OCI-LY7 (cell line): ENCODE results near the gene IGF1R.

Experiments
- CTCF ChIP-seq: fragments of 200-600 bp; sonication (generic); conservative IDR thresholded peaks from 2 replicates; pipeline ENCODE4 v1.5.1; 2014; ENCODE audit warnings: mild to moderate bottlenecking, antibody characterized with exemption, low read length, moderate library complexity, mixed read lengths
- EZH2phosphoT487 ChIP-seq: fragments of 200-600 bp; sonication (generic); IDR thresholded peaks from 2 replicates; pipeline ENCODE4 v1.6.1; 2018; ENCODE audit warnings: low read depth, borderline replicate concordance, mild to moderate bottlenecking, mixed run types, antibody characterized with exemption, low read length, moderate library complexity, mixed read lengths

DNA sequence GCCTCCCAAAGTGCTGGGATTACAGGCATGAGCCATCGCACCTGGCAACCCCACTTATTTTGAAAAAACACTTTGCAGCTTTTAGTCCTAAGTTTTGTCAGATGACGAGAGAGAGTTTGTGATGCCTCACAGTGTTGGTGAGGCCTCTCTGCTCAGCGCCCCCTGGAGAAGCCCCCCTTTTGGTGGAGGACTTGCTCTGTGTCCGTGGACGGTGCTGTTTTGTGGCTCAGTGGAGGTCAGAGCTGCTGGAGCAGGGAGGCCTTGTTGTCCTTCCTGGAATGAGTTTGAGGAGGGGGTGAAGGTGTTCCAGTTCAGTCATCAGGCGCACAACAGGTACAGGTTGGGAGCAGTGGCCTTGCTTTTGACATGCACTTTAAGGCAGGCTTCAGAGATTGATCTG is 301.3 kb downstream of the IGF1R start:
- TF ChIP-seq CTCF = no peak
- no peak for TF ChIP-seq EZH2phosphoT487
